ENCODE measurements around the gene TBX4. TPM values are rescaled to one million over a fixed set of nuclear protein-coding genes. Genes with fewer than 3 reads are reported as not detected.

Gene TBX4
- under 1 TPM in 1 of 4 donors, not detected in 3; 0.54 TPM for total RNA-seq

GRCh38 chr17:61452301-61453290 lies at the start of gene TBX4:
Gene TBX4, plus strand, starts transcription at chr17:61452422. Its CDS starts 4,069 bp downstream, at chr17:61456491.
- Histone ChIP-seq H3K27ac (no peak within 1 kb of the TSS), H3K4me1 (peaks cover 16 to 32% of the 10 kb centered on the region in 2 donors), H3K27me3 (peaks cover 59% of the 10 kb centered on the region), H3K9me3 (no peaks in the 10 kb centered on the region), H3K4me3 (replicated peaks in 1 of 3) (peak within 1 kb of the TSS in 1 of 3 donors; percentile 17), H3K36me3 (no peaks in the 10 kb centered on the region)
- TF ChIP-seq, protein P1, sequence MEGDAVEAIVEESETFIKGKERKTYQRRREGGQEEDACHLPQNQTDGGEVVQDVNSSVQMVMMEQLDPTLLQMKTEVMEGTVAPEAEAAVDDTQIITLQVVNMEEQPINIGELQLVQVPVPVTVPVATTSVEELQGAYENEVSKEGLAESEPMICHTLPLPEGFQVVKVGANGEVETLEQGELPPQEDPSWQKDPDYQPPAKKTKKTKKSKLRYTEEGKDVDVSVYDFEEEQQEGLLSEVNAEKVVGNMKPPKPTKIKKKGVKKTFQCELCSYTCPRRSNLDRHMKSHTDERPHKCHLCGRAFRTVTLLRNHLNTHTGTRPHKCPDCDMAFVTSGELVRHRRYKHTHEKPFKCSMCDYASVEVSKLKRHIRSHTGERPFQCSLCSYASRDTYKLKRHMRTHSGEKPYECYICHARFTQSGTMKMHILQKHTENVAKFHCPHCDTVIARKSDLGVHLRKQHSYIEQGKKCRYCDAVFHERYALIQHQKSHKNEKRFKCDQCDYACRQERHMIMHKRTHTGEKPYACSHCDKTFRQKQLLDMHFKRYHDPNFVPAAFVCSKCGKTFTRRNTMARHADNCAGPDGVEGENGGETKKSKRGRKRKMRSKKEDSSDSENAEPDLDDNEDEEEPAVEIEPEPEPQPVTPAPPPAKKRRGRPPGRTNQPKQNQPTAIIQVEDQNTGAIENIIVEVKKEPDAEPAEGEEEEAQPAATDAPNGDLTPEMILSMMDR (IDR thresholded peaks at IDR 0.05): no peak
- no peak for TF ChIP-seq POLR2A (IDR thresholded peaks at IDR 0.05)
- 19 to 23% methylated on average over 26 to 51 of the region's 59 CpGs for WGBS, 2 donors
- no peak for DNase-seq
- intact Hi-C loops (cut with DNase I): no loop called here

DNA sequence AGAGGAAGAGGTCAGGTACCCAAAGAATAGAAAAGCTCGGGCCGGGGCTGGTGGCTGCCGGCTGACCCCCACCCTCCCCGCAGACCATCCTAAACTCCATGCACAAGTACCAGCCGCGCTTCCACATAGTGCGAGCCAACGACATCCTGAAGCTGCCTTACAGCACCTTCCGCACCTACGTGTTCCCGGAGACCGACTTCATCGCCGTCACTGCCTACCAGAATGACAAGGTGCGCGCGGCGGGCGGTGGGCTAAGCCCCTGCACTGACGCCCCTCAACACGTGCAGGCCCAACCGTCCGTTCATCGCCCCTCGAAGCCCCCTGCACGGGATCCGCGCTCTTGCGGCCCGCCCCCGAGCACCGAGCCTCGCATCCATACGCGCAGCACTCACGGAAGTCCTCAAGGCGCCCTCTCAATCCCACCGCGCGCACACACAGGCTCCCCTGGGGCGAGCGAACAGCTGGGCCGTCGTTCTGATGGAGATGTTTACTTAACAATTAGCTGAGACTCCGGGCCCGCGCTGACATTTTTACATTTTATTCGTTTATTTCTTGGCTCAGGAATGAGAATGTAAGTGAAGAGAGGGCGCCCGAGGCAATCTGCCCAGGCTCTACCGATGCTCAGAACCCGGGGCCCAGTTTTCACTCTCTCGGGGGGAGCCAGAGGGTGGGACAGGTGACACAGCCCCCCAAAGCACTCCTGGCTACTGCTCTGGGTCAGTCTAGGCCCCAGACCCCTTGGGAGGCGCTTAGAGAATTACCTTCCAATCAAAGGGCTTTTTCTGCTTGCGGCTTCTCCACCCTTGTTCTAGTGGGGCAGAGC lies 49.0 kb upstream of the TBX4 start:
- 38 to 50% methylated on average over 40 to 49 of the region's 55 CpGs for WGBS, 2 donors
- H3K27ac ChIP-seq: peak overlapping the region; percentile 26 to 69 (median 66)
- H3K27me3 ChIP-seq: peaks cover 34% of the 10 kb centered on the region
- intact Hi-C loops (cut with DNase I): no loop called here
- peak overlapping the region in 1 of 3 donors; percentile 3 for H3K4me3 ChIP-seq (replicated peaks in 1 of 3)
- no peak for DNase-seq
- H3K9me3 ChIP-seq: no peaks in the 10 kb centered on the region
- peaks cover 8 to 22% of the 10 kb centered on the region in 2 donors for H3K36me3 ChIP-seq
- TF ChIP-seq, protein P1 (IDR thresholded peaks at IDR 0.05): no peak
- TF ChIP-seq POLR2A (IDR thresholded peaks at IDR 0.05): no peak
- H3K4me1 ChIP-seq: peaks cover 20 to 65% of the 10 kb centered on the region in 2 donors

DNA sequence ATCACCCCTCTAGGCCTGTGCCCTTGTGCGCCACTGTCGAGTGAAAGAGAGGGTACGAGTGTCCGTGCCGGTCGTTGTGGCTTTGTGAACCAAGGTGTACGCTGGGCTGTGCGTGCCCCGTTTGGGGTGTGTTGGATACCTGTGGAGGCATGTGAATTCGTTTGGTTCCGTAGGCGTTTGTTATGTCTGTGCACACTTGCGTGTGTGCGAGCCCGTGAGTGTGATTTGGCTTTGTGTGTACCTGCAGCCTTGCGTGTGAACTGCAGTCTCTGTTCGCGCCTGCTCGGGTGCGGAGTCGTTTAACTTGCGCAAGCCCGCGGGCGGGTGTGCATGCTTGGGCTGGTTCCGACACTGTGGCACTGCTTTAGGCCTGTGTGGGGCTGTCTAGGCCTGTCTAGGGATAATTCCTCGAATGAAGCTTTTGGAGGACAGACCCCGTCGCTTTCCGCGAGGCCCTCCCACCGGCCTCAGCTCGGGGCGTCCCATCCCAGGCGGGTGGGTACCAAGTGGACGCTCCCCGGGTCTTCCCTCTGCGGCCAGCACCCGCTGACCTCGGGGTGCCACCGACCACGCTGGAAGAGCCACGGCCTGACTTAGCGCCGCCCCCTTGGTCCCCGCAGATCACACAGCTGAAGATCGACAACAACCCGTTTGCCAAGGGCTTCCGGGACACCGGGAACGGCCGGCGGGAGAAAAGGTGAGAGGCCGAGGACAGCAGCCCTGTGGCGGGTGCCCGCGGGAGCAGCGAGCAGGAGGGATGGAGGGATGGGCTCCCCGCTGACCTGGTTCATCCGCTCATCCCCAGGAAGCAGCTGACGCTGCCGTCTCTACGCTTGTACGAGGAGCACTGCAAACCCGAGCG lies 48.2 kb upstream of the TBX4 start:
- TF ChIP-seq, protein P1 (IDR thresholded peaks at IDR 0.05): no peak
- no peak for TF ChIP-seq POLR2A (IDR thresholded peaks at IDR 0.05)
- peaks cover 27% of the 10 kb centered on the region for H3K27me3 ChIP-seq
- DNase-seq: no peak
- H3K4me1 ChIP-seq: peaks cover 20 to 73% of the 10 kb centered on the region in 2 donors
- intact Hi-C loops (cut with DNase I): no loop called here
- H3K36me3 ChIP-seq: peaks cover 8 to 22% of the 10 kb centered on the region in 2 donors
- 44 to 46% methylated on average over 31 to 53 of the region's 66 CpGs for WGBS, 2 donors
- no peaks in the 10 kb centered on the region for H3K9me3 ChIP-seq
- peak overlapping the region; percentile 44 to 79 (median 66) for H3K27ac ChIP-seq
- peak overlapping the region in 1 of 3 donors; percentile 18 for H3K4me3 ChIP-seq (replicated peaks in 1 of 3)

DNA sequence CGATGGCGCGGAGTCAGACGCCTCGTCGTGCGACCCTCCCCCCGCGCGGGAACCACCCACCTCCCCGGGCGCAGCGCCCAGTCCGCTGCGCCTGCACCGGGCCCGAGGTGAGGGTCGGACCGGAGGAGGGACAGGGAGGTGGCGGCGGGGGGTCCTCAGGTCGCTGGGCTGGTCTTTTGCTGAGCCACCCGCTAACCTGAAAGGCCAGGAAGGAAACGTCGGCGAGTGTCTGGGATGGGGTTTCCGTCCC lies 47.6 kb upstream of the TBX4 start:
- intact Hi-C loops (cut with DNase I): no loop called here
- H3K4me3 ChIP-seq (replicated peaks in 1 of 3): peak overlapping the region in 1 of 3 donors; percentile 18
- peaks cover 20 to 76% of the 10 kb centered on the region in 2 donors for H3K4me1 ChIP-seq
- no peak for TF ChIP-seq POLR2A (IDR thresholded peaks at IDR 0.05)
- TF ChIP-seq, protein P1 (IDR thresholded peaks at IDR 0.05): no peak
- H3K27me3 ChIP-seq: peaks cover 24% of the 10 kb centered on the region
- H3K36me3 ChIP-seq: peaks cover 8 to 22% of the 10 kb centered on the region in 2 donors
- DNase-seq: no peak
- no peaks in the 10 kb centered on the region for H3K9me3 ChIP-seq
- H3K27ac ChIP-seq: peak overlapping the region in 2 of 3 donors; percentile 66 to 79
- 18 to 20% methylated on average over 6 to 21 of the region's 27 CpGs for WGBS, 2 donors

All from thyroid gland (tissue), 4 donors.